Activated gamma-delta T cell treated with Interleukin-2 at 50 U/mL for 16 hours (primary cell): ENCODE results near the gene NR5A1.

Experiments used
- DNase-seq: peaks from one replicate; pipeline ENCODE4 v3.0.0-alpha.2; 2020

The NR5A1 gene

GRCh38 chr9:124506931-124507879, at the start of gene NR5A1:
TSS of gene NR5A1 (minus strand) at chr9:124507399. CDS start at chr9:124503395, 4,004 bp downstream.
- no peak for DNase-seq

GRCh38 chr9:124555043-124555442, 47.8 kb upstream of the NR5A1 start:
- DNase-seq: no peak

GRCh38 chr9:124553738-124554137, 46.5 kb upstream of the NR5A1 start:
- no peak for DNase-seq

- no peak for DNase-seq
Measured at GRCh38 chr9:124552273-124552605, 45.0 kb upstream of the NR5A1 start.

- DNase-seq: no peak
Measured at GRCh38 chr9:124551472-124552272, 44.5 kb upstream of the NR5A1 start.

GRCh38 chr9:124550072-124550471, 42.9 kb upstream of the NR5A1 start:
- DNase-seq: no peak

- no peak for DNase-seq
Measured at GRCh38 chr9:124549016-124549415, 41.8 kb upstream of the NR5A1 start.

- DNase-seq: no peak
Measured at GRCh38 chr9:124544535-124544934, 37.3 kb upstream of the NR5A1 start.

- no peak for DNase-seq
Measured at GRCh38 chr9:124541824-124542223, 34.6 kb upstream of the NR5A1 start.

GRCh38 chr9:124537926-124538325, 30.7 kb upstream of the NR5A1 start:
- no peak for DNase-seq

GRCh38 chr9:124535846-124536245, 28.6 kb upstream of the NR5A1 start:
- DNase-seq: no peak

- DNase-seq: no peak
Measured at GRCh38 chr9:124532897-124533296, 25.7 kb upstream of the NR5A1 start.

GRCh38 chr9:124531115-124531514, 23.9 kb upstream of the NR5A1 start:
- DNase-seq: no peak

GRCh38 chr9:124530246-124530645, 23.0 kb upstream of the NR5A1 start:
- DNase-seq: no peak

- DNase-seq: no peak
Measured at GRCh38 chr9:124527781-124528180, 20.6 kb upstream of the NR5A1 start.

GRCh38 chr9:124526174-124526573, 19.0 kb upstream of the NR5A1 start:
- DNase-seq: no peak

GRCh38 chr9:124522121-124523098, 15.2 kb upstream of the NR5A1 start:
- DNase-seq: no peak

GRCh38 chr9:124521142-124521541, 13.9 kb upstream of the NR5A1 start:
- DNase-seq: no peak

- no peak for DNase-seq
Measured at GRCh38 chr9:124520206-124520596, 13.0 kb upstream of the NR5A1 start.

- DNase-seq: no peak
Measured at GRCh38 chr9:124518116-124518515, 10.9 kb upstream of the NR5A1 start.

GRCh38 chr9:124517600-124517999, 10.4 kb upstream of the NR5A1 start:
- DNase-seq: no peak

- DNase-seq: no peak
Measured at GRCh38 chr9:124514874-124515273, 7.7 kb upstream of the NR5A1 start.

- no peak for DNase-seq
Measured at GRCh38 chr9:124514125-124514524, 6.9 kb upstream of the NR5A1 start.
